DMS153 (cell line): ENCODE data around the gene DIABLO.
A peak's percentile ranks its signal among the peaks of the same experiment; 100 is the strongest.
"Not testable (repeated sequence)": the region's sequence is repeated elsewhere in the genome, so short reads cannot be mapped to it uniquely, and the experiment has no call there.

Source experiments
- DNase-seq: peaks from one replicate; lab custom pipeline; 2025; lab: John Stamatoyannopoulos, UW

Gene DIABLO

GRCh38 chr12:122225683-122226365, at the start of gene DIABLO:
TSS of gene DIABLO (minus strand) at chr12:122226052. CDS start at chr12:122226014, 38 bp downstream.
- DNase-seq = peak; percentile 99

- no peak for DNase-seq
Measured at GRCh38 chr12:122275459-122275858, 49.6 kb upstream of the DIABLO start.

GRCh38 chr12:122266230-122266901, 40.5 kb upstream of the DIABLO start, which contains the start of gene VPS33A:
TSS of gene VPS33A (minus strand) at chr12:122266494. CDS start at chr12:122266408, 86 bp downstream.
- DNase-seq = peak; percentile 94

- no peak for DNase-seq
Measured at GRCh38 chr12:122265886-122266229, 40.0 kb upstream of the DIABLO start.

GRCh38 chr12:122265476-122265875, 39.6 kb upstream of the DIABLO start:
- no peak for DNase-seq

GRCh38 chr12:122260735-122261134, 34.9 kb upstream of the DIABLO start:
- DNase-seq = not testable (repeated sequence)

- DNase-seq = not testable (repeated sequence)
Measured at GRCh38 chr12:122258939-122259338, 33.1 kb upstream of the DIABLO start.

- DNase-seq = not testable (repeated sequence)
Measured at GRCh38 chr12:122258462-122258861, 32.6 kb upstream of the DIABLO start.

- DNase-seq = no peak
Measured at GRCh38 chr12:122250536-122250935, 24.7 kb upstream of the DIABLO start.

- DNase-seq = no peak
Measured at GRCh38 chr12:122250047-122250446, 24.2 kb upstream of the DIABLO start.

GRCh38 chr12:122245553-122245952, 19.7 kb upstream of the DIABLO start:
- no peak for DNase-seq

- DNase-seq = no peak
Measured at GRCh38 chr12:122244565-122245371, 18.9 kb upstream of the DIABLO start.

GRCh38 chr12:122243965-122244364, 18.1 kb upstream of the DIABLO start:
- no peak for DNase-seq

- no peak for DNase-seq
Measured at GRCh38 chr12:122238861-122239260, 13.0 kb upstream of the DIABLO start.

- no peak for DNase-seq
Measured at GRCh38 chr12:122235741-122236140, 9.9 kb upstream of the DIABLO start.

GRCh38 chr12:122232691-122233090, 6.8 kb upstream of the DIABLO start:
- DNase-seq = no peak

GRCh38 chr12:122230798-122231197, 4.9 kb upstream of the DIABLO start:
- no peak for DNase-seq

GRCh38 chr12:122228092-122228491, 2.2 kb upstream of the DIABLO start:
- DNase-seq = no peak

- peak; percentile 11 for DNase-seq
Measured at GRCh38 chr12:122227341-122227740, 1.5 kb upstream of the DIABLO start.

GRCh38 chr12:122226366-122227125, 694 bp upstream of the DIABLO start:
- DNase-seq = no peak

GRCh38 chr12:122216445-122216844, 9.4 kb downstream of the DIABLO start:
- no peak for DNase-seq

GRCh38 chr12:122215771-122216170, 10.1 kb downstream of the DIABLO start:
- DNase-seq = no peak
